Lung (tissue), 12 donors: Measurements from ENCODE around the gene LIN7B. TPM values are rescaled to one million over a fixed set of nuclear protein-coding genes. Genes with fewer than 3 reads are reported as not detected.
"Not testable (repeated sequence)": the region's sequence is repeated elsewhere in the genome, so short reads cannot be mapped to it uniquely, and the experiment has no call there.

ENCODE experiments used
- ATAC-seq: fragments of 200-7000 bp; cut with Tn5 transposase; one replicate; pipeline ENCODE4 v1.9.1; 2020; ENCODE audit warnings: moderate number of reproducible peaks; ENCODE audit not compliant: insufficient read depth, low FRiP score
- DNase-seq, 3 donors: peaks; one replicate each; pipeline ENCODE4 v3.0.0-alpha.2; 2013 to 2017
- H3K27ac ChIP-seq, 2 donors: one replicate each; pipeline ENCODE4 v1.5.1; 2013; ENCODE audit warnings: mild to moderate bottlenecking in 2 of 2, moderate library complexity in 2 of 2, control low read depth in 1 of 2, inconsistent platforms in 1 of 2, low read depth in 1 of 2, low read length in 1 of 2
- H3K27me3 ChIP-seq, 3 donors: one replicate each; pipeline ENCODE4 v1.5.1; 2013; ENCODE audit warnings: low read length in 2 of 3; ENCODE audit not compliant: control insufficient read depth in 3 of 3, insufficient read depth in 3 of 3
- H3K36me3 ChIP-seq, 4 donors: one replicate each; pipeline ENCODE4 v1.5.1; 2013; ENCODE audit warnings: low read length in 4 of 4, mild to moderate bottlenecking in 1 of 4, moderate library complexity in 1 of 4; ENCODE audit not compliant: control insufficient read depth in 4 of 4, insufficient read depth in 4 of 4
- H3K4me1 ChIP-seq, 5 donors: one replicate each; pipeline ENCODE4 v1.5.1; 2013; ENCODE audit warnings: low read length in 5 of 5, mild to moderate bottlenecking in 2 of 5, moderate library complexity in 1 of 5; ENCODE audit not compliant: control insufficient read depth in 5 of 5, insufficient read depth in 5 of 5
- H3K4me3 ChIP-seq: one replicate; pipeline ENCODE4 v1.5.1; 2013; ENCODE audit warnings: mild to moderate bottlenecking, control low read depth, moderate library complexity
- H3K9ac ChIP-seq, 2 donors: one replicate each; pipeline ENCODE4 v1.5.1; 2013; ENCODE audit warnings: low read length in 2 of 2, control low read depth in 1 of 2; ENCODE audit not compliant: insufficient read depth in 1 of 2
- H3K9me3 ChIP-seq, 4 donors: one replicate each; pipeline ENCODE4 v1.5.1; 2013; ENCODE audit warnings: low read length in 3 of 4, mild to moderate bottlenecking in 1 of 4, moderate library complexity in 1 of 4; ENCODE audit not compliant: control insufficient read depth in 4 of 4, insufficient read depth in 3 of 4
- WGBS, 2 donors: extraction: QIAGEN DNeasy Blood & Tissue Kit; methylation state at CpG; one replicate each; pipeline ENCODE4 v1.1.7; 2013; 5-methylcytosine and 5-hydroxymethylcytosine counted together
- polyA plus RNA-seq, 2 donors: library from polyadenylated mRNA; stranded (reverse); fragments of 200-250 nt; gene quantifications; one replicate each; pipeline ENCODE4 v1.2.1, GENCODE V29; 2013
- total RNA-seq, 2 donors: library from RNA; depleted of rRNA in 1 of 2; stranded (reverse); fragments of >200 nt in 1 of 2; gene quantifications; one replicate each; pipeline ENCODE4 v1.2.1, GENCODE V29; 2014 to 2021
- TF ChIP-seq, protein P1 (sequence below): IDR thresholded peaks from 2 replicates; pipeline ENCODE4 v1.5.1; 2012; ENCODE audit warnings: mild to moderate bottlenecking; ENCODE audit errors: control extremely low read depth, extremely low read depth
- donor health status: control.
- donor health status: control.
- donor health status: Bipolar disorder and iron deficiency.
- donor health status: healthy.
- donor health status: DM: yes; HTN: yes; CAD: no.

The LIN7B gene
- total and polyA plus RNA-seq, 4 donors: 6.4 to 12.4 (median 7.2) TPM

DNA sequence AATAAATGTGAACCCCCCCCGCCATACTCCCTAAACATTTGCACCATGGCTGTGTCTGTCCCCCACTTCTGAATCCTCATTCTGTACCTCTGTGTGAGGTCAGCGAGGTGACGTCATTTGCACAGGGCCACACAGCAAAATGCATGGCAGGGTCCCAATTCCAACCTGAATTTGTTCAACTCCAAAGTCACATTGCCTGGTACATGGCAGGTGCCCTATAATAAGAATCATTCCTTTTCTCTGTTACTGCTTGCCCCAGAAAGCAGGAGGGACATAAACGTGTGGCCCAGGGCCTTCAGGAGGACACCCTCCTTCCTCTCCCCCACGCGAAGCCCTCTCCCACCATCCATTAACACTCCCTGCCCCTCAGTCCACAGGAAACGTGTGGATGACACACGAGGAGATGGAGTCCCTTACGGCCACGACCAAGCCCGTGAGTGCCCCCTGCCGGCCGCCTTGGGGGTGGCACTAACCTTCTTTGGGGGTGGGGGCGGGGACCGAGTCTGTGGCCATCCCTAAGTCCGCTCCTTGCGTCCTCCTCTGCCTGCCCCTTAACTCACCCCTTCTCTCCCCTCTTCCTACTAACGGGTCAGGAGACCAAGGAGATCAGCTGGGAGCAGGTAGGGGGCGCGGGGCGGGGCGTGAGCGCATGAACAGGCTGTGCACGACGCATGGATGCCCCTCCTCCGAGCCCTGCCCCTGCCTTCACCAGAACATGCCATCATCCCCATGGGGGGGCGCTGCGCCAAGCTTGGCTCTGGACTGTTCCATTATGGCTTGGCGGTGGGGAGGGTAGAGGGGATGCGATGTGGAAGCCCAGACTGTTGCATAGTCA is 31.6 kb downstream of the LIN7B start:
- TF ChIP-seq, protein P1, sequence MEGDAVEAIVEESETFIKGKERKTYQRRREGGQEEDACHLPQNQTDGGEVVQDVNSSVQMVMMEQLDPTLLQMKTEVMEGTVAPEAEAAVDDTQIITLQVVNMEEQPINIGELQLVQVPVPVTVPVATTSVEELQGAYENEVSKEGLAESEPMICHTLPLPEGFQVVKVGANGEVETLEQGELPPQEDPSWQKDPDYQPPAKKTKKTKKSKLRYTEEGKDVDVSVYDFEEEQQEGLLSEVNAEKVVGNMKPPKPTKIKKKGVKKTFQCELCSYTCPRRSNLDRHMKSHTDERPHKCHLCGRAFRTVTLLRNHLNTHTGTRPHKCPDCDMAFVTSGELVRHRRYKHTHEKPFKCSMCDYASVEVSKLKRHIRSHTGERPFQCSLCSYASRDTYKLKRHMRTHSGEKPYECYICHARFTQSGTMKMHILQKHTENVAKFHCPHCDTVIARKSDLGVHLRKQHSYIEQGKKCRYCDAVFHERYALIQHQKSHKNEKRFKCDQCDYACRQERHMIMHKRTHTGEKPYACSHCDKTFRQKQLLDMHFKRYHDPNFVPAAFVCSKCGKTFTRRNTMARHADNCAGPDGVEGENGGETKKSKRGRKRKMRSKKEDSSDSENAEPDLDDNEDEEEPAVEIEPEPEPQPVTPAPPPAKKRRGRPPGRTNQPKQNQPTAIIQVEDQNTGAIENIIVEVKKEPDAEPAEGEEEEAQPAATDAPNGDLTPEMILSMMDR: peak; percentile 62
- Histone ChIP-seq H3K36me3 (no peaks in the 10 kb centered on the region), H3K9ac (no peak overlapping the region), H3K9me3 (no peaks in the 10 kb centered on the region), H3K4me3 (no peak overlapping the region), H3K4me1 (peaks cover 0 to 13% (median 12%) of the 10 kb centered on the region in 5 donors), H3K27me3 (no peaks in the 10 kb centered on the region), H3K27ac (no peak overlapping the region)
- peak; percentile 70 to 84 (median 78) for DNase-seq
- no peak for ATAC-seq
- WGBS, 2 donors: 10% methylated on average over 30 of the region's 30 CpGs

DNA sequence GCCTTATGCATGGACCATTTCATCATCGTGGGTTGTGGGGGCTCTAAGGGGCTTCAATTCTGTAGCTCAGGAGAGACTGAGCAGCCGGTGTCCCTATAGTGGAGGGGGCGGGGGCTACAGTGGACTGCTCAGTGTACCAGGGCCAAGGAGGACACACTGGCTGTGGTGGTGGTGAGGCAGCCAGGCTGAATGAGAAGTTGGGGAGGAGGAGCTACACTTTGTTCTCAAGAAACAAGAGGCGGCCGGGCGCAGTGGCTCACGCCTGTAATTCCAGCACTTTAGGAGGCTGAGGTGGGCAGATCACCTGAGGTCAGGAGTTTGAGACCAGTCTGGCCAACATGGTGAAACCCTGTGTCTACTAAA is 32.2 kb downstream of the LIN7B start:
- H3K27me3 ChIP-seq, H3K36me3 ChIP-seq, H3K9me3 ChIP-seq, H3K27ac ChIP-seq, DNase-seq, H3K9ac ChIP-seq, H3K4me3 ChIP-seq, ATAC-seq: not testable (repeated sequence)
- 41 to 53% methylated on average over 7 of the region's 7 CpGs for WGBS, 2 donors
- H3K4me1 ChIP-seq: peaks cover 0 to 16% (median 13%) of the 10 kb centered on the region in 5 donors

DNA sequence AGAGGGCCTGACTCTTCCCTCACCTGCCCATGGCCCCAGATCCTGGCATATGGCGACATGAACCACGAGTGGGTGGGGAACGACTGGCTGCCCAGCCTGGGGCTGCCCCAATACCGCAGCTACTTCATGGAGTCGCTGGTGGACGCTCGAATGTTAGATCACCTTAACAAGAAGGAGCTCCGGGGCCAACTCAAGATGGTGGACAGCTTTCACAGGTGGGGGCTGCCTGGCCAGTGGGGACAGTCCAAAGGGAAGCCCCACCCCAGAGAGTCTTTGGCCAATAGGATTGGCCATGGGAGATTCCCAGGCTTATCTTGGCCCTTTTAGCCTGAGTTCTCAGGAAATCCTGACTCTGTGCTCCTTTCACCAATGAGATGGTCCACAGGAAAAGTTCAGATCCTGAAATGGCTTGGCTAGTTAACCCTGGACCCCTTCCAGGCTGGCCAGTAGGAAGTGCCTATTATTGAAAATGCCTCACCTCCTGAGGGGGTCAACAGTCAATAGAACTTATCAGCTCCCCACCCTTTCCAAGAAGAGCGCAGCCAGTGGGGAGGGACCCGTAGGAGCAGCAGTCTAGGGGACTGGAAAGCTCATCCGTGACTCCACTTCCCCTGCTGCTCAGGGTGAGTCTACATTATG is 34.0 kb downstream of the LIN7B start:
- Histone ChIP-seq H3K9ac (no peak overlapping the region), H3K4me1 (peaks cover 0 to 16% (median 13%) of the 10 kb centered on the region in 5 donors)

More for the DNA sequence above, 34.0 kb downstream of the LIN7B start:
- Histone ChIP-seq H3K4me3 (peak overlapping the region; percentile 17), H3K9me3 (no peaks in the 10 kb centered on the region), H3K27ac (peak overlapping the region; percentile 51 to 64), H3K27me3 (no peaks in the 10 kb centered on the region), H3K36me3 (no peaks in the 10 kb centered on the region)
- TF ChIP-seq, protein P1: no peak
- DNase-seq: no peak
- WGBS, 2 donors: 63 to 77% methylated on average over 11 of the region's 11 CpGs
- no peak for ATAC-seq
